ENCODE data around the gene GRM3. TPM values are rescaled to one million over a fixed set of nuclear protein-coding genes. Genes with fewer than 3 reads are reported as not detected.
A peak's percentile ranks its signal among the peaks of the same experiment; 100 is the strongest.

Gene GRM3
- total and polyA plus RNA-seq, 2 donors (not counting 3 experiments of a cell fraction or from before 2014, with no cell fraction given): not detected

- ChIA-PET CTCF (interaction anchor here (0.9 to 2.4 kb wide), 9 partner anchors 9 to 930 kb away, joined by 3 to 18 read pairs (median 5); no protein-coding TSS in a partner anchor), POLR2A (no interaction called here)
- DNase-seq (ENCODE audit: low read depth, low spot score) (peak; percentile 12), FAIRE-seq (no peak)
- Histone ChIP-seq H3K4me3 (replicated peaks in 1 of 3; ENCODE audit: insufficient read depth in 1 of 3, low read depth in 1 of 3, low read length in 3 of 3) (no peak overlapping the region), H3K9me3 (replicated peaks; ENCODE audit: control insufficient read depth, insufficient read depth, low read length) (no peaks in the 10 kb centered on the region), H3K4me2 (ENCODE audit: insufficient read depth, low read length) (no peak overlapping the region), H3K79me2 (ENCODE audit: control insufficient read depth, insufficient read depth, low read length) (no peaks in the 10 kb centered on the region), H4K20me1 (replicated peaks; ENCODE audit: control insufficient read depth, extremely low read depth, insufficient read depth, low read length) (no peaks in the 10 kb centered on the region), H3K4me1 (ENCODE audit: control insufficient read depth, extremely low read depth, insufficient read depth, low read length) (no peaks in the 10 kb centered on the region), H2AFZ (ENCODE audit: low read depth, low read length) (no peak overlapping the region), H3K9ac (replicated peaks; ENCODE audit: extremely low read depth, insufficient read depth, low read length) (no peak overlapping the region), H3K9me1 (replicated peaks; ENCODE audit: control insufficient read depth, extremely low read depth, insufficient read depth, low read length) (no peaks in the 10 kb centered on the region), H3K27ac (ENCODE audit: insufficient read depth, low read depth, low read length) (no peak overlapping the region), H3K36me3 (ENCODE audit: control insufficient read depth in 2 of 2, extremely low read depth in 1 of 2, insufficient read depth in 2 of 2, low read length in 2 of 2) (no peaks in the 10 kb centered on the region), H3K27me3 (ENCODE audit: control insufficient read depth in 2 of 2, insufficient read depth in 2 of 2, low read length in 2 of 2) (no peaks in the 10 kb centered on the region)
- BruUV-seq (replicated peaks): no TSS peak
- dilution Hi-C loops (cut with MboI; ENCODE audit: extremely low pct_ligation_motif_present, low sequenced_read_pairs): no loop called here
- intact Hi-C loops (cut with micrococcal nuclease): loop anchor here (2.0 kb wide), 1 partner anchor 924 kb away; no protein-coding TSS in a partner anchor
- TF ChIP-seq MYC (IDR thresholded peaks at IDR 0.05; ENCODE audit: low read depth, low read length) (no peak), CTCF (IDR thresholded peaks at IDR 0.05; ENCODE audit: extremely low read depth in 1 of 2, insufficient read depth in 1 of 2, low read depth in 1 of 2, low read length in 2 of 2) (peak; percentile 22 to 41)
Observed at GRCh38 chr7:86814661-86815379, 171.1 kb downstream of the GRM3 start.

- no peaks in the 10 kb centered on the region for H4K20me1 ChIP-seq (replicated peaks; ENCODE audit: control insufficient read depth, extremely low read depth, insufficient read depth, low read length)
- TF ChIP-seq EZH2 (IDR thresholded peaks at IDR 0.05; ENCODE audit: borderline replicate concordance, low read depth, low read length, severe bottlenecking): no peak
- TF ChIP-seq FOS (IDR thresholded peaks at IDR 0.05; ENCODE audit: borderline replicate concordance, insufficient read depth, low read length): no peak
- no peak for TF ChIP-seq MAX (IDR thresholded peaks at IDR 0.05; ENCODE audit: insufficient read depth, insufficient read length)
- TF ChIP-seq GATA2 (IDR thresholded peaks at IDR 0.05; ENCODE audit: insufficient read depth, insufficient read length, low read depth, low read length): no peak
- TF ChIP-seq POLR2AphosphoS5 (IDR thresholded peaks at IDR 0.05; ENCODE audit: insufficient read depth, low read depth, low read length): no peak
- no peak for TF ChIP-seq MYC (IDR thresholded peaks at IDR 0.05; ENCODE audit: low read depth, low read length)
- no peak for TF ChIP-seq CTCF (IDR thresholded peaks at IDR 0.05; ENCODE audit: extremely low read depth in 1 of 2, insufficient read depth in 1 of 2, low read depth in 1 of 2, low read length in 2 of 2)
- no peak overlapping the region for H3K4me3 ChIP-seq (replicated peaks in 1 of 3; ENCODE audit: insufficient read depth in 1 of 3, low read depth in 1 of 3, low read length in 3 of 3)
- H3K36me3 ChIP-seq (ENCODE audit: control insufficient read depth in 2 of 2, extremely low read depth in 1 of 2, insufficient read depth in 2 of 2, low read length in 2 of 2): no peaks in the 10 kb centered on the region
- intact Hi-C loops (cut with micrococcal nuclease) (loop anchor here (2.0 kb wide), 1 partner anchor 925 kb away; no protein-coding TSS in a partner anchor), dilution Hi-C loops (cut with MboI; ENCODE audit: extremely low pct_ligation_motif_present, low sequenced_read_pairs) (no loop called here)
- no peak for FAIRE-seq
- H3K4me1 ChIP-seq (ENCODE audit: control insufficient read depth, extremely low read depth, insufficient read depth, low read length): no peaks in the 10 kb centered on the region
- no peak overlapping the region for H3K27ac ChIP-seq (ENCODE audit: insufficient read depth, low read depth, low read length)
- ChIA-PET CTCF (interaction anchor here (0.9 to 2.4 kb wide), 9 partner anchors 9 to 931 kb away, joined by 3 to 18 read pairs (median 5); no protein-coding TSS in a partner anchor), POLR2A (no interaction called here)
- no peak overlapping the region for H3K9ac ChIP-seq (replicated peaks; ENCODE audit: extremely low read depth, insufficient read depth, low read length)
- H3K9me3 ChIP-seq (replicated peaks; ENCODE audit: control insufficient read depth, insufficient read depth, low read length): no peaks in the 10 kb centered on the region
- H3K27me3 ChIP-seq (ENCODE audit: control insufficient read depth in 2 of 2, insufficient read depth in 2 of 2, low read length in 2 of 2): no peaks in the 10 kb centered on the region
- DNase-seq (ENCODE audit: low read depth, low spot score): no peak
- no peak overlapping the region for H2AFZ ChIP-seq (ENCODE audit: low read depth, low read length)
- no peak overlapping the region for H3K4me2 ChIP-seq (ENCODE audit: insufficient read depth, low read length)
- no TSS peak for BruUV-seq (replicated peaks)
- no peaks in the 10 kb centered on the region for H3K79me2 ChIP-seq (ENCODE audit: control insufficient read depth, insufficient read depth, low read length)
- H3K9me1 ChIP-seq (replicated peaks; ENCODE audit: control insufficient read depth, extremely low read depth, insufficient read depth, low read length): no peaks in the 10 kb centered on the region
Observed at GRCh38 chr7:86815556-86815955, 171.8 kb downstream of the GRM3 start.
